B cell (primary cell): Measurements from ENCODE around the gene UBAP1L. TPM values are rescaled to one million over a fixed set of nuclear protein-coding genes. Genes with fewer than 3 reads are reported as not detected.

Experiments used
- ATAC-seq: fragments of 200-7000 bp; cut with Tn5 transposase; one replicate; pipeline ENCODE4 v1.10.0; 2021; ENCODE audit warnings: low read depth, mild to moderate bottlenecking, moderate number of reproducible peaks, moderate library complexity
- CTCF ChIA-PET: fragments of 350-600 bp; sonication (Branson Sonifier 250); formaldehyde crosslinking; loops from one replicate; lab custom pipeline; 2021; ENCODE audit warnings: antibody characterized with exemption, inconsistent platforms; lab: Charles Lee
- POLR2A ChIA-PET: fragments of 350-600 bp; sonication (Branson Sonifier 250); formaldehyde crosslinking; loops from one replicate; lab custom pipeline; 2021; ENCODE audit warnings: antibody characterized with exemption; lab: Charles Lee
- DNase-seq: peaks from one replicate; pipeline ENCODE4 v3.0.0; 2013
- H2AFZ ChIP-seq: 2 replicates; pipeline ENCODE4 v1.6.1; 2012; ENCODE audit warnings: mild to moderate bottlenecking, low read depth, low read length; ENCODE audit not compliant: insufficient read depth, poor library complexity, severe bottlenecking
- H3K27ac ChIP-seq, 2 donors: 1 replicate in 1 of 2; 2 replicates in 1 of 2; pipeline ENCODE4 v1.5.1; 2012 to 2013; ENCODE audit warnings: low read length in 2 of 2, mild to moderate bottlenecking in 2 of 2, moderate library complexity in 1 of 2
- H3K27me3 ChIP-seq, 4 experiments: fragments of 200-600 bp in 1 of 4; sonication (generic) in 1 of 4; replicated peaks in 1 of 4; 1 replicate in 2 of 4; 2 replicates in 2 of 4; pipeline versions ENCODE4 v1.6.1 to v1.7.0; 2013 to 2016; ENCODE audit warnings: low read length in 3 of 4, mild to moderate bottlenecking in 2 of 4, mixed read lengths in 1 of 4, moderate library complexity in 1 of 4; ENCODE audit not compliant: insufficient read depth in 4 of 4, control insufficient read depth in 3 of 4; ENCODE audit errors: control extremely low read depth in 1 of 4
- H3K36me3 ChIP-seq, 2 experiments: replicated peaks in 1 of 2; 1 replicate in 1 of 2; 2 replicates in 1 of 2; pipeline versions ENCODE4 v1.6.1 to v1.7.1; 2013; ENCODE audit warnings: low read length in 1 of 2; ENCODE audit not compliant: insufficient read depth in 2 of 2, control insufficient read depth in 1 of 2; ENCODE audit errors: control extremely low read depth in 1 of 2, extremely low read depth in 1 of 2
- H3K4me1 ChIP-seq, 2 donors: fragments of 200-600 bp in 1 of 2; sonication (generic) in 1 of 2; 1 replicate in 1 of 2; 2 replicates in 1 of 2; pipeline versions ENCODE4 v1.5.1 to v1.6.1; 2013 to 2017; ENCODE audit warnings: low read length in 2 of 2; ENCODE audit not compliant: control insufficient read depth in 2 of 2, insufficient read depth in 2 of 2
- H3K4me2 ChIP-seq: replicated peaks from 2 replicates; pipeline ENCODE3; 2012; ENCODE audit warnings: mild to moderate bottlenecking, low read depth, low read length; ENCODE audit not compliant: poor library complexity, severe bottlenecking
- H3K4me3 ChIP-seq, 5 experiments: fragments of 200-600 bp in 1 of 5; sonication (generic) in 1 of 5; 1 replicate in 3 of 5; 2 replicates in 2 of 5; pipeline versions ENCODE4 v1.5.1 to v1.7.0; 2011 to 2016; ENCODE audit warnings: low read length in 4 of 5, mild to moderate bottlenecking in 4 of 5, low read depth in 2 of 5, control low read depth in 1 of 5, moderate library complexity in 1 of 5; ENCODE audit not compliant: insufficient read depth in 1 of 5; ENCODE audit errors: control extremely low read depth in 1 of 5, extremely low read depth in 1 of 5
- H3K79me2 ChIP-seq: fragments of 200-600 bp; sonication (generic); one replicate; pipeline ENCODE4 v1.6.0; 2016; ENCODE audit warnings: low read length; ENCODE audit not compliant: control insufficient read depth, insufficient read depth
- H3K9ac ChIP-seq: fragments of 200-600 bp; sonication (generic); 2 replicates; pipeline ENCODE4 v1.6.1; 2017; ENCODE audit warnings: mild to moderate bottlenecking, low read length, moderate library complexity
- H3K9me3 ChIP-seq, 3 donors: one replicate each; pipeline versions ENCODE4 v1.6.1 to v1.7.1; 2013; ENCODE audit warnings: low read length in 2 of 3; ENCODE audit not compliant: control insufficient read depth in 2 of 3, insufficient read depth in 1 of 3; ENCODE audit errors: control extremely low read depth in 1 of 3
- H4K20me1 ChIP-seq: 2 replicates; pipeline ENCODE4 v1.6.0; 2012; ENCODE audit warnings: mild to moderate bottlenecking, low read length; ENCODE audit not compliant: insufficient read depth, control insufficient read depth, poor library complexity, severe bottlenecking
- H3K27ac Mint-ChIP-seq: one replicate; pipeline ENCODE4 v1.8.0; 2021; ENCODE audit warnings: mixed read lengths
- H3K27me3 Mint-ChIP-seq: one replicate; pipeline ENCODE4 v1.8.0; 2021; ENCODE audit warnings: mixed read lengths
- H3K4me1 Mint-ChIP-seq: one replicate; pipeline ENCODE4 v1.8.0; 2021; ENCODE audit warnings: mixed read lengths
- H3K4me3 Mint-ChIP-seq: one replicate; pipeline ENCODE4 v1.8.0; 2021; ENCODE audit warnings: mixed read lengths
- H3K9me3 Mint-ChIP-seq: one replicate; pipeline ENCODE4 v1.8.0; 2022; ENCODE audit warnings: mixed read lengths; ENCODE audit not compliant: insufficient read depth
- CTCF ChIP-seq: fragments of 200-600 bp; IDR thresholded peaks from one replicate; pipeline ENCODE4 v1.8.0; 2022; ENCODE audit warnings: antibody characterized with exemption, mild to moderate bottlenecking
- EZH2 ChIP-seq: IDR thresholded peaks from 2 replicates; pipeline ENCODE4 v1.6.1; 2012; ENCODE audit warnings: borderline replicate concordance, low read depth, mild to moderate bottlenecking, moderate library complexity, low read length; ENCODE audit not compliant: insufficient read depth, poor library complexity, severe bottlenecking
- WGBS: methylation state at CpG from one replicate; pipeline ENCODE4 v1.1.5; 2013; ENCODE audit warnings: missing lambda C conversion rate; ENCODE audit not compliant: insufficient coverage; 5-methylcytosine and 5-hydroxymethylcytosine counted together
- intact Hi-C: fragments of 100-400 bp; cut with micrococcal nuclease; formaldehyde crosslinking; loops from one replicate; pipeline ENCODE4 v1.10.0; 2022
- polyA plus RNA-seq: library from polyadenylated mRNA; depleted of rRNA; stranded (reverse); fragments of >200 nt; gene quantifications from 2 replicates; pipeline ENCODE4 v1.2.3, GENCODE V29; 2012
- total RNA-seq, 2 donors: library from RNA; stranded (reverse); fragments of 120-200 nt in 1 of 2; gene quantifications; 1 replicate in 1 of 2; 2 replicates in 1 of 2; pipeline versions ENCODE4 v1.2.3 to v1.2.4, GENCODE V29; 2013 to 2022

UBAP1L gene
- total and polyA plus RNA-seq, 2 donors (not counting 1 experiment from before 2014, with no cell fraction given): 8.5 to 18.4 TPM

GRCh38 chr15:65049418-65049840 is 65.6 kb downstream of the UBAP1L start:
- peaks cover 4% of the 10 kb centered on the region for H3K27me3 Mint-ChIP-seq
- Histone ChIP-seq H4K20me1 (no peaks in the 10 kb centered on the region), H3K4me1 (peaks cover 13 to 18% of the 10 kb centered on the region in 2 donors), H3K27ac (no peak overlapping the region), H3K79me2 (no peaks in the 10 kb centered on the region), H2AFZ (peak overlapping the region; percentile 36), H3K27me3 (peaks cover 0 to 6% (median 0%) of the 10 kb centered on the region in 4 experiments), H3K4me2 (peak overlapping the region; percentile 86), H3K9me3 (no peaks in the 10 kb centered on the region), H3K36me3 (no peaks in the 10 kb centered on the region), H3K9ac (peak overlapping the region; percentile 57), H3K4me3 (peak overlapping the region; percentile 14 to 57 (median 34))
- peak overlapping the region; percentile 81 for H3K4me3 Mint-ChIP-seq
- peak; percentile 98 for ATAC-seq
- under 1% methylated on average over 14 of the region's 19 CpGs for WGBS
- CTCF ChIA-PET: interaction anchor here (1.1 kb wide), 1 partner anchor 8 kb away, joined by 3 read pairs; no protein-coding TSS in a partner anchor
- TF ChIP-seq EZH2 (no peak), CTCF (no peak)
- no peaks in the 10 kb centered on the region for H3K9me3 Mint-ChIP-seq
- intact Hi-C loops: loop anchor here (1.0 to 2.0 kb wide), 3 partner anchors 17 to 237 kb away; partner anchors contain the start of gene PARP16
- peaks cover 15% of the 10 kb centered on the region for H3K4me1 Mint-ChIP-seq
- POLR2A ChIA-PET: no interaction called here
- peak; percentile 96 for DNase-seq
- H3K27ac Mint-ChIP-seq: peak overlapping the region; percentile 80

DNA sequence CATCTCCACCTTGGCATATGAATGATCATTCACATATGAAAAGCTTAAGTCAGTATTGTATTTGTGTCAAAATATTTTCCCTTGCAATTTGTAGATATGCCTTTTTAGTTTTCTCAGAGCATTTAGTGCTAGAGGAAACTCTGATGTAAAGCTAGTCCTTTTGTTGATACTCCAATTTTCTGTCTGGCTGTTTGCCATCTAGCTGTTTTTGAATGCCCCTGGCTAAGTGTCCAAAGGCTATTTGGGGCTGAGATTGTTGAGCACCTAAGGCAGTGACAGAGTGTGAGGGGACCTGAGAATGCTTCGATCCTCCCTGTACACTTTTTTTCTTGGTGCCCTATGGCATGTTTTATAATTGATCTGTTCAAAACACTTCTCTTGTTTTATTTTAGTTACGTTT is 66.8 kb downstream of the UBAP1L start:
- Histone ChIP-seq H4K20me1 (no peaks in the 10 kb centered on the region), H2AFZ (no peak overlapping the region), H3K36me3 (no peaks in the 10 kb centered on the region), H3K27me3 (peaks cover 0 to 6% (median 0%) of the 10 kb centered on the region in 4 experiments), H3K9ac (no peak overlapping the region), H3K79me2 (no peaks in the 10 kb centered on the region), H3K4me1 (peaks cover 13 to 17% of the 10 kb centered on the region in 2 donors), H3K4me2 (no peak overlapping the region), H3K9me3 (no peaks in the 10 kb centered on the region), H3K27ac (no peak overlapping the region), H3K4me3 (no peak overlapping the region)
- H3K27me3 Mint-ChIP-seq: peaks cover 4% of the 10 kb centered on the region
- H3K9me3 Mint-ChIP-seq: no peaks in the 10 kb centered on the region
- TF ChIP-seq CTCF (no peak), EZH2 (no peak)
- WGBS: no CpG with 5 or more reads among the region's 2 CpGs
- H3K27ac Mint-ChIP-seq: no peak overlapping the region
- ATAC-seq (no peak), DNase-seq (no peak)
- H3K4me1 Mint-ChIP-seq: peaks cover 15% of the 10 kb centered on the region
- intact Hi-C loops: loop anchor here (2.0 kb wide), 2 partner anchors 15 to 239 kb away; partner anchors contain the start of gene PARP16
- H3K4me3 Mint-ChIP-seq: no peak overlapping the region
- CTCF ChIA-PET: interaction anchor here (0.8 kb wide), 1 partner anchor 26 kb away, joined by 3 read pairs; no protein-coding TSS in a partner anchor
- POLR2A ChIA-PET: interaction anchor here (0.7 kb wide), 1 partner anchor 1686 kb away, joined by 4 read pairs; no protein-coding TSS in a partner anchor
